Gastroesophageal sphincter (tissue), 3 donors: Measurements from ENCODE around the gene MEFV.

Experiments
- CTCF ChIP-seq, 4 experiments: fragments of 200-600 bp in 2 of 4; fragments of 450-650 bp in 2 of 4; sonication (generic) in 1 of 4; IDR thresholded peaks; one replicate each; pipeline ENCODE4 v1.5.1; 2017 to 2019; ENCODE audit warnings: antibody characterized with exemption in 4 of 4, mild to moderate bottlenecking in 2 of 4, moderate library complexity in 2 of 4
- POLR2AphosphoS5 ChIP-seq: sonication (generic); formaldehyde crosslinking; IDR thresholded peaks from one replicate; pipeline ENCODE4 v1.6.1; 2017; ENCODE audit warnings: antibody characterized with exemption

- TF ChIP-seq POLR2AphosphoS5 (no peak), CTCF (IDR thresholded peaks at IDR 0.05) (no peak)
These were observed 533 bp upstream of the MEFV start for GRCh38 chr16:3256866-3257465.
